Adrenal gland (tissue), 12 donors: Measurements from ENCODE around the gene ZNF837. TPM values are rescaled to one million over a fixed set of nuclear protein-coding genes. Genes with fewer than 3 reads are reported as not detected.
"Not testable (repeated sequence)": the region's sequence is repeated elsewhere in the genome, so short reads cannot be mapped to it uniquely, and the experiment has no call there.

Source experiments
- DNase-seq, 7 donors: peaks; one replicate each; pipeline ENCODE4 v3.0.0-alpha.2; 2019 to 2020
- H3K27ac ChIP-seq, 5 donors: fragments of 200-600 bp; sonication (generic) in 4 of 5; 1 replicate in 3 of 5; 2 replicates in 2 of 5; pipeline versions ENCODE4 v1.5.1 to v1.8.0; 2016 to 2020; ENCODE audit warnings: mild to moderate bottlenecking in 1 of 5
- H3K27me3 ChIP-seq: fragments of 200-600 bp; 2 replicates; pipeline ENCODE4 v1.8.0; 2021
- H3K36me3 ChIP-seq, 2 donors: fragments of 200-600 bp; replicated peaks in 1 of 2; 1 replicate in 1 of 2; 2 replicates in 1 of 2; pipeline versions ENCODE4 v1.5.1 to v1.8.0; 2018 to 2022
- H3K4me1 ChIP-seq, 2 donors: fragments of 200-600 bp; replicated peaks in 1 of 2; 1 replicate in 1 of 2; 2 replicates in 1 of 2; pipeline versions ENCODE4 v1.5.1 to v1.8.0; 2018 to 2021
- H3K4me3 ChIP-seq, 4 donors: fragments of 200-600 bp; sonication (generic) in 3 of 4; one replicate each; pipeline ENCODE4 v1.5.1; 2016 to 2018
- H3K9me3 ChIP-seq, 3 donors: fragments of 200-600 bp; sonication (generic) in 1 of 3; replicated peaks in 1 of 3; 1 replicate in 2 of 3; 2 replicates in 1 of 3; pipeline versions ENCODE4 v1.5.1 to v1.8.0; 2016 to 2021
- POLR2A ChIP-seq, 2 donors: fragments of 450-650 bp; IDR thresholded peaks; one replicate each; pipeline ENCODE4 v1.6.1; 2017; ENCODE audit warnings: antibody characterized with exemption in 2 of 2, mild to moderate bottlenecking in 2 of 2, moderate library complexity in 1 of 2
- WGBS, 4 donors: extraction: QIAGEN DNeasy Blood & Tissue Kit in 2 of 4; methylation state at CpG; one replicate each; pipeline versions ENCODE4 v1.1.5 to v1.1.7; 2013 to 2017; 5-methylcytosine and 5-hydroxymethylcytosine counted together
- intact Hi-C, 2 donors: fragments of 100-400 bp; cut with DNase I; formaldehyde crosslinking; loops; one replicate each; pipeline versions ENCODE4 v1.14.1 to v1.15.0; 2022 to 2023
- polyA plus RNA-seq, 3 donors: library from polyadenylated mRNA; stranded (reverse); fragments of 200-250 nt in 2 of 3; fragments of 350-450 nt in 1 of 3; fragmentation: Illumina TruSeq in 1 of 3; extraction: RNeasy Lipid Tissue Mini Kit (QIAGEN cat#74804) in 1 of 3; gene quantifications; one replicate each; pipeline ENCODE4 v1.2.3, GENCODE V29; 2013 to 2014
- total RNA-seq, 9 donors: library from RNA; depleted of rRNA in 4 of 9; stranded (reverse); fragments of >200 nt in 4 of 9; fragments of 120-200 nt in 1 of 9; fragmentation: NEBNext Ultra II Directional in 1 of 9; extraction: Animal tissue kit (Norgen Biotek cat#: 25700) in 1 of 9; gene quantifications; one replicate each; pipeline versions ENCODE4 v1.1.0 to v1.2.4, GENCODE V29; 2013 to 2023
- TF ChIP-seq, protein P1 (sequence below), 6 experiments: fragments of 450-650 bp in 4 of 6; fragments of 200-600 bp in 2 of 6; sonication (generic) in 1 of 6; IDR thresholded peaks; 1 replicate in 5 of 6; 2 replicates in 1 of 6; pipeline versions ENCODE4 v1.5.1 to v1.8.0; 2016 to 2021; ENCODE audit warnings: antibody characterized with exemption in 6 of 6, mild to moderate bottlenecking in 2 of 6, moderate library complexity in 1 of 6
- donor health status: healthy with polysubstance abuse.
- donor health status: Bipolar disorder and iron deficiency.
- donor health status: DM: yes; HTN: yes; CAD: no.
- donor health status: DM: no; HTN: no; CAD: no.
- donor health status: DM: no; HTN: no; CAD: no.
- donor health status: DM: yes; HTN: yes; CAD: no.

The ZNF837 gene
- total and polyA plus RNA-seq, 12 donors: 0.09 to 10.5 (median 4.6) TPM

DNA sequence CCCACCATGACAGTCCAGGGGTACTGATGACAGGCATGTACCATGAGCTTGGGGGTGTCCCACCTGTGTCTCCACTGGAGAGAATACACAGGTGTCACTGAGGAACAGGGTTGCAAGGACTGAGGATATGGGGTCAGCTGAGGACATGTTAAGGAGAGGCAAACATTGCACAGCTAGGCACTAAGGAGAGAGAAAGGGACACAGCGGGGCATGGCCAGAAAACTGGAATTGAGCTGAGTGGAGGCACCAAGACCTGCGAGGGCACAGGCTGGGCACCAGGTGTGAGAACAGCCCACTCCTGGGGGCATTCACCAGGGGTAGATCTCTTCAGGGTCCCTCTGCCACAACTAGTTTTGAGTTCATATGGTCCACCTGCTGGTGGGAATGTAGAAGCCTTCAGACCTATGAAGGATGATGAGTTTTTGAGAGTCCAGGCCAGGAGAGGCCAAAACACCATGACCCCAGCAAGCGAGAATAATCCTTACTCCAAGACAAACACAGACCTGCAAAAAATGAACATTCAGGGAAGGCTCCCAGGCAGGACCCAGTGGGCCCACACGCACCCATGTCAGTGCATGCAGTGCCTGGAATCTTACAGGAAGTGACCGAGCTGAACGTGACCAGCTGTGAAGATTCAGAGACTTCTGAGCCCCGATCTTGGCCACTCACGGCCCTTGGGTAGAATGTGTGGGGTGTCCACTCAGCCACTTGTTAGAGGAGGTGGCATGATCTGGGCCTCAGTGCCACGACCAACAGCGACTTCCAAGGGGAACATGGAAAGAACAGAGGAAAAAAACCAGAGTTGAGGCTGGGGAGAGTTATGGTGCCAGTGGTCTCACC is 26.2 kb upstream of the ZNF837 start:
- TF ChIP-seq, protein P1, sequence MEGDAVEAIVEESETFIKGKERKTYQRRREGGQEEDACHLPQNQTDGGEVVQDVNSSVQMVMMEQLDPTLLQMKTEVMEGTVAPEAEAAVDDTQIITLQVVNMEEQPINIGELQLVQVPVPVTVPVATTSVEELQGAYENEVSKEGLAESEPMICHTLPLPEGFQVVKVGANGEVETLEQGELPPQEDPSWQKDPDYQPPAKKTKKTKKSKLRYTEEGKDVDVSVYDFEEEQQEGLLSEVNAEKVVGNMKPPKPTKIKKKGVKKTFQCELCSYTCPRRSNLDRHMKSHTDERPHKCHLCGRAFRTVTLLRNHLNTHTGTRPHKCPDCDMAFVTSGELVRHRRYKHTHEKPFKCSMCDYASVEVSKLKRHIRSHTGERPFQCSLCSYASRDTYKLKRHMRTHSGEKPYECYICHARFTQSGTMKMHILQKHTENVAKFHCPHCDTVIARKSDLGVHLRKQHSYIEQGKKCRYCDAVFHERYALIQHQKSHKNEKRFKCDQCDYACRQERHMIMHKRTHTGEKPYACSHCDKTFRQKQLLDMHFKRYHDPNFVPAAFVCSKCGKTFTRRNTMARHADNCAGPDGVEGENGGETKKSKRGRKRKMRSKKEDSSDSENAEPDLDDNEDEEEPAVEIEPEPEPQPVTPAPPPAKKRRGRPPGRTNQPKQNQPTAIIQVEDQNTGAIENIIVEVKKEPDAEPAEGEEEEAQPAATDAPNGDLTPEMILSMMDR (IDR thresholded peaks at IDR 0.05): peak in 2 of 6 experiments; percentile 12 to 17
- no peak for TF ChIP-seq POLR2A (IDR thresholded peaks at IDR 0.05)
- no peak for DNase-seq
- WGBS, 4 donors: 75 to 78% (median 76%) methylated on average over 8 to 10 of the region's 10 CpGs
- H3K9me3 ChIP-seq: no peaks in the 10 kb centered on the region
- no peaks in the 10 kb centered on the region for H3K36me3 ChIP-seq
- intact Hi-C loops: no loop called here
- peaks cover 5 to 22% of the 10 kb centered on the region in 2 donors for H3K4me1 ChIP-seq
- H3K27ac ChIP-seq: peak overlapping the region in 3 of 5 donors; percentile 81 to 96 (median 87)
- peak overlapping the region in 2 of 4 donors; percentile 75 to 90 for H3K4me3 ChIP-seq
- no peaks in the 10 kb centered on the region for H3K27me3 ChIP-seq

- intact Hi-C loops, H3K36me3 ChIP-seq, H3K27ac ChIP-seq, H3K9me3 ChIP-seq, H3K4me3 ChIP-seq, H3K27me3 ChIP-seq, DNase-seq: not testable (repeated sequence)
- WGBS, 4 donors: 76 to 85% (median 78%) methylated on average over 3 to 5 of the region's 5 CpGs
- peaks cover 15 to 26% of the 10 kb centered on the region in 2 donors for H3K4me1 ChIP-seq
Observed at GRCh38 chr19:58403920-58404478, 23.2 kb upstream of the ZNF837 start.

GRCh38 chr19:58401840-58402421 is 21.1 kb upstream of the ZNF837 start:
- peaks cover 11 to 16% of the 10 kb centered on the region in 2 donors for H3K4me1 ChIP-seq
- peak overlapping the region in 2 of 5 donors; percentile 33 to 79 for H3K27ac ChIP-seq
- peak in 2 of 7 donors; percentile 13 to 20 for DNase-seq
- intact Hi-C loops: no loop called here
- no peaks in the 10 kb centered on the region for H3K9me3 ChIP-seq
- peaks cover under 1% of the 10 kb centered on the region for H3K27me3 ChIP-seq
- peak overlapping the region in 2 of 4 donors; percentile 29 to 42 for H3K4me3 ChIP-seq
- TF ChIP-seq POLR2A (IDR thresholded peaks at IDR 0.05): no peak
- TF ChIP-seq, protein P1 (IDR thresholded peaks at IDR 0.05): no peak
- H3K36me3 ChIP-seq: no peaks in the 10 kb centered on the region
- WGBS, 4 donors: 24 to 40% (median 34%) methylated on average over 23 of the region's 23 CpGs

DNA sequence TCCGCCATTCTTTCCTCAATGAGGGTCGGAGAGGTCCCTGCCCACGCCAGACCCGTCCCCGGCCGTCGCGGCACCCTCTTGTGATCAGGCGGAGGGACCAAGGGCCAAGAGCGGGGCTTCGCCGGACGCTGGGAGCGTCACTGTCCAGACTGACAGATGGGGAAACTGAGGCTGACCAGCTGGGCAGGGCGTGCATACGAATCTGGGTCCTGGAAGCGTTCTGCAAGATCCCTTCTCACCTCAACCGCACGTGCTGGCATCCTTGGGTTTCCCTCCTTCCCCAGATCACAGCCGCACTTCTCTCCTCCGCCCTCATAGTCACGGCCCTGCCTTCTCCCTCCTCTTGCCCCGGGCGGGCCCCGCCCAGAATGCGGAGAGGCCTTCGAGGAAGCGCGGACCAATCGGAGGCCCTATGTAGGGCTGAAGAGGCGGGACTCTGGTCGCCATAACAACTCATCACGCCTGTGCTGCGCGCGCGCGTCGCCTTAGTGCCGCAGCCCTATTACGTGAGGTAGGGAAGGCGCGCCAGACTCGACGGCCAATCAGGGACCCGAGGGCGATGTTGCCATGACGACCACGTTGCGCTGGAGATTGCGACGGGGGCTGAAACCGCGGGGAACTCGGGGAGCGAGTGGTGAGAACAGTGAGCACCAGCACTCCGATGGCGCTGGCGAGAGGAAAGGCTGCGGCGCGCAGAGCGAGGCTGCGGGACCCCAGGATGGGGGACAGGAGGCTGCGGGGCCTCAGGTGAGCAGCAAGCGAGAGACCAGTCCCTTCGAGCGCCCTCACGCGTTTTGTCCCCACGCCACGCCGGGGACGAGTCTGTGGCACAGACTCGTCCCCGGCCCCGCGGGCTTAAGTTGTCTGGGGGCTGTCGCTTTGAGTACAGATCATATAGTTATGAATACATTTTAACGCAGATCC is 20.3 kb upstream of the ZNF837 start:
- TF ChIP-seq, protein P1 (IDR thresholded peaks at IDR 0.05): no peak
- TF ChIP-seq POLR2A (IDR thresholded peaks at IDR 0.05): peak; percentile 41 to 86
- H3K4me1 ChIP-seq: peaks cover 11 to 16% of the 10 kb centered on the region in 2 donors
- intact Hi-C loops: no loop called here
- 1 to 2% (median 1%) methylated on average over 33 to 80 of the region's 80 CpGs for WGBS, 4 donors
- H3K27me3 ChIP-seq: peaks cover 4% of the 10 kb centered on the region
- H3K9me3 ChIP-seq: no peaks in the 10 kb centered on the region
- H3K36me3 ChIP-seq: no peaks in the 10 kb centered on the region
- peak; percentile 99 to 100 (median 100) for DNase-seq
- peak overlapping the region in 4 of 5 donors; percentile 23 to 79 (median 54) for H3K27ac ChIP-seq
- H3K4me3 ChIP-seq: peak overlapping the region in 2 of 4 donors; percentile 39 to 71
